Bronchial epithelial cell (primary cell): ENCODE results near the gene HBG2. TPM values are rescaled to one million over a fixed set of nuclear protein-coding genes. Genes with fewer than 3 reads are reported as not detected.

Experiments used
- DNase-seq: peaks from one replicate; pipeline ENCODE4 v3.0.0-alpha.2; 2010; ENCODE audit warnings: low read depth
- FAIRE-seq: peaks from 2 replicates; lab custom pipeline; 2011; peaks lifted over from hg19 to GRCh38; lab: Jason Lieb, UNC
- H3K27me3 ChIP-seq: 2 replicates; pipeline ENCODE4 v1.5.1; 2011; ENCODE audit warnings: low read length; ENCODE audit not compliant: control insufficient read depth, insufficient read depth
- H3K36me3 ChIP-seq: 2 replicates; pipeline ENCODE4 v1.5.1; 2011; ENCODE audit warnings: low read length; ENCODE audit not compliant: control insufficient read depth, insufficient read depth
- H3K4me3 ChIP-seq: 2 replicates; pipeline ENCODE4 v1.5.1; 2011; ENCODE audit warnings: mild to moderate bottlenecking, low read depth, low read length, control low read depth
- CTCF ChIP-seq: IDR thresholded peaks from 2 replicates; pipeline ENCODE4 v1.5.1; 2011; ENCODE audit warnings: mild to moderate bottlenecking, moderate library complexity, low read length, control low read depth, inconsistent platforms; ENCODE audit not compliant: insufficient read depth, severe bottlenecking
- total RNA-seq: library from RNA; depleted of rRNA; stranded (reverse); fragments of >200 nt; gene quantifications from 2 replicates; pipeline ENCODE4 v1.2.1, GENCODE V29; 2014

Gene HBG2
- total RNA-seq, 1 donor from 2014 or later, result not detected

GRCh38 chr11:5240458-5240857, 14.1 kb downstream of the HBG2 start:
- H3K27me3 ChIP-seq, result no peaks in the 10 kb centered on the region
- H3K4me3 ChIP-seq, result no peak overlapping the region
- FAIRE-seq (no peak), DNase-seq (no peak)
- no peak for TF ChIP-seq CTCF
- no peaks in the 10 kb centered on the region for H3K36me3 ChIP-seq

GRCh38 chr11:5240056-5240455, 14.5 kb downstream of the HBG2 start:
- FAIRE-seq (no peak), DNase-seq (no peak)
- Histone ChIP-seq H3K4me3 (no peak overlapping the region), H3K36me3 (no peaks in the 10 kb centered on the region), H3K27me3 (no peaks in the 10 kb centered on the region)
- no peak for TF ChIP-seq CTCF

- FAIRE-seq (no peak), DNase-seq (peak; percentile 54)
- no peak for TF ChIP-seq CTCF
These were observed 15.5 kb downstream of the HBG2 start for GRCh38 chr11:5239046-5239445.

GRCh38 chr11:5238486-5238885, 16.1 kb downstream of the HBG2 start:
- no peak for TF ChIP-seq CTCF
- H3K36me3 ChIP-seq, result no peaks in the 10 kb centered on the region
- DNase-seq (no peak), FAIRE-seq (no peak)
- no peak overlapping the region for H3K4me3 ChIP-seq
- H3K27me3 ChIP-seq, result no peaks in the 10 kb centered on the region

More at GRCh38 chr11:5239046-5239445, 15.5 kb downstream of the HBG2 start:
- no peaks in the 10 kb centered on the region for H3K36me3 ChIP-seq
- no peak overlapping the region for H3K4me3 ChIP-seq
- H3K27me3 ChIP-seq, result no peaks in the 10 kb centered on the region

- Histone ChIP-seq H3K36me3 (no peaks in the 10 kb centered on the region), H3K4me3 (no peak overlapping the region), H3K27me3 (no peaks in the 10 kb centered on the region)
- DNase-seq (no peak), FAIRE-seq (no peak)
- TF ChIP-seq CTCF, result no peak
These were observed 17.2 kb downstream of the HBG2 start for GRCh38 chr11:5237420-5237819.

GRCh38 chr11:5235364-5236095, 19.1 kb downstream of the HBG2 start:
- FAIRE-seq (no peak), DNase-seq (no peak)
- Histone ChIP-seq H3K36me3 (no peaks in the 10 kb centered on the region), H3K4me3 (no peak overlapping the region), H3K27me3 (no peaks in the 10 kb centered on the region)
- no peak for TF ChIP-seq CTCF
